Heart left ventricle (tissue), 16 donors: ENCODE measurements around the gene PPP3R1. TPM values are rescaled to one million over a fixed set of nuclear protein-coding genes. Genes with fewer than 3 reads are reported as not detected.

Experiments
- ATAC-seq, 4 donors: fragments of 200-7000 bp; cut with Tn5 transposase; one replicate each; pipeline ENCODE4 v1.9.1; 2020 to 2022; ENCODE audit warnings: moderate library complexity in 4 of 4, mild to moderate bottlenecking in 3 of 4, moderate number of reproducible peaks in 1 of 4
- DNase-seq, 5 donors: peaks; one replicate each; pipeline ENCODE4 v3.0.0-alpha.2; 2020
- H3K27ac ChIP-seq, 12 donors: fragments of 200-600 bp; sonication (generic) in 4 of 12; one replicate each; pipeline versions ENCODE4 v1.5.0 to v1.8.0; 2016 to 2022; ENCODE audit warnings: mild to moderate bottlenecking in 2 of 12
- H3K27me3 ChIP-seq, 9 donors: fragments of 200-600 bp; sonication (generic) in 2 of 9; one replicate each; pipeline versions ENCODE4 v1.5.1 to v1.8.0; 2016 to 2022; ENCODE audit warnings: mild to moderate bottlenecking in 3 of 9
- H3K36me3 ChIP-seq, 9 donors: fragments of 200-600 bp; sonication (generic) in 2 of 9; one replicate each; pipeline versions ENCODE4 v1.5.0 to v1.8.0; 2018 to 2022; ENCODE audit warnings: mild to moderate bottlenecking in 2 of 9
- H3K4me1 ChIP-seq, 12 donors: fragments of 200-600 bp; sonication (generic) in 4 of 12; one replicate each; pipeline versions ENCODE4 v1.5.0 to v1.8.0; 2016 to 2022; ENCODE audit warnings: mild to moderate bottlenecking in 3 of 12
- H3K4me3 ChIP-seq, 12 donors: fragments of 200-600 bp; sonication (generic) in 4 of 12; one replicate each; pipeline versions ENCODE4 v1.5.0 to v1.8.0; 2017 to 2022; ENCODE audit warnings: mild to moderate bottlenecking in 9 of 12, moderate library complexity in 4 of 12
- H3K9me3 ChIP-seq, 12 donors: fragments of 200-600 bp; sonication (generic) in 4 of 12; one replicate each; pipeline versions ENCODE4 v1.5.0 to v1.8.0; 2016 to 2022; ENCODE audit warnings: mild to moderate bottlenecking in 1 of 12
- CTCF ChIP-seq, 12 donors: fragments of 200-600 bp; sonication (generic) in 4 of 12; IDR thresholded peaks; one replicate each; pipeline versions ENCODE4 v1.5.0 to v1.8.0; 2018 to 2022; ENCODE audit warnings: antibody characterized with exemption in 12 of 12, mild to moderate bottlenecking in 5 of 12
- POLR2A ChIP-seq, 2 donors: fragments of 450-650 bp; IDR thresholded peaks; one replicate each; pipeline ENCODE4 v1.6.1; 2017; ENCODE audit warnings: antibody characterized with exemption in 2 of 2, mild to moderate bottlenecking in 2 of 2, moderate library complexity in 2 of 2
- WGBS, 4 donors: extraction: QIAGEN DNeasy Blood & Tissue Kit in 2 of 4; methylation state at CpG; one replicate each; pipeline versions ENCODE4 v1.1.5 to v1.1.7; 2013 to 2018; 5-methylcytosine and 5-hydroxymethylcytosine counted together
- intact Hi-C, 10 donors: fragments of 100-400 bp; cut with DNase I; formaldehyde crosslinking; loops; one replicate each; pipeline versions ENCODE4 v1.11.1 to v1.14.2; 2022
- long read RNA-seq, 3 donors: library from polyadenylated mRNA; unstranded; transcript quantifications; one replicate each; pipeline ENCODE4 v2.0.0, GENCODE V29; 2020 to 2021
- polyA plus RNA-seq, 2 donors: library from polyadenylated mRNA; stranded (reverse); fragments of 200-250 nt; gene quantifications; one replicate each; pipeline ENCODE4 v1.2.3, GENCODE V29; 2013
- total RNA-seq, 9 donors: library from RNA; depleted of rRNA in 2 of 9; stranded (reverse); fragments of >200 nt in 2 of 9; fragmentation: NEBNext Ultra II Directional in 3 of 9; extraction: Animal tissue kit (Norgen Biotek cat#: 25700) in 3 of 9; gene quantifications; one replicate each; pipeline versions ENCODE4 v1.1.0 to v1.2.4, GENCODE V29; 2016 to 2023
- donor health status: ischemic (EF 13 %, LVEDD 7.1; RV severe dilation, severe dysfunction).
- donor health status: healthy with polysubstance abuse.
- donor health status: DM: no; HTN: yes; CAD: no.
- donor health status: DM: no; HTN: no; CAD: no.
- donor health status: ischemic (EF 25% LVEDD 6.9; RV normal size, moderate dysfunction).
- donor health status: ischemic (EF 25% LVEDD 5.7; RV mildly dilated, moderate dysfunction).
- donor health status: healthy.
- donor health status: DM: yes; HTN: yes; CAD: no.
- donor health status: ischemic (EF 35%, LVEDD 5.7; RV mildly dilated, moderate dysfunction).
- donor health status: nonischemic (EF 11% LVEDD 7.7; RV severe dilation, severe dysfunction).
- donor health status: DM: yes; HTN: yes; CAD: no.
- donor health status: PGD.
- donor health status: ischemic (EF 29% LVEDD 5.4; RV normal size, mild dysfunction).
- donor health status: nonischemic (EF 23%, LVEDD 6.1; RV moderate dilation, normal function).

The PPP3R1 gene
- total RNA-seq (10 to 100 TPM; 13.8 to 50.9 (median 35.3) TPM), polyA plus RNA-seq (10 to 100 TPM; 13.4 to 22.6 TPM)
- long read RNA-seq, donor 1, partial matches to known transcripts: 0 of 2 reads
- long read RNA-seq, donor 1, other reads (novel, unspliced or antisense): 0 of 2 reads
- long read RNA-seq, donor 2: 0 reads
- long read RNA-seq, donor 3, partial matches to known transcripts: 0 of 3 reads
- long read RNA-seq, donor 3, other reads (novel, unspliced or antisense): 2 of 3 reads

GRCh38 chr2:68252400-68253218, at the start of gene PPP3R1:
Gene PPP3R1 (minus strand): TSS chr2:68252532. CDS start chr2:68252127, 405 bp downstream.
- Histone ChIP-seq H3K4me1 (peaks cover 9 to 64% (median 41%) of the 10 kb centered on the region in 12 donors), H3K9me3 (no peaks in the 10 kb centered on the region), H3K27ac (peak within 1 kb of the TSS; percentile 89 to 97 (median 94)), H3K36me3 (peaks cover 0 to 5% (median 0%) of the 10 kb centered on the region in 9 donors), H3K27me3 (no peaks in the 10 kb centered on the region), H3K4me3 (peak within 1 kb of the TSS; percentile 45 to 93 (median 80))
- WGBS, 4 donors: 0 to 1% (median 0%) methylated on average over 41 to 79 of the region's 79 CpGs
- intact Hi-C loops: loop anchor here in 8 of 10 donors (1.0 to 10.0 kb wide), 10 partner anchors 30 to 190 kb away; partner anchors contain the start of genes PNO1 (in 6 of the 8), C1D (in 1 of the 8) and CNRIP1 (in 1 of the 8)
- DNase-seq (peak; percentile 97 to 98 (median 97)), ATAC-seq (peak; percentile 95 to 98 (median 96))
- TF ChIP-seq CTCF (IDR thresholded peaks at IDR 0.05) (no peak), POLR2A (IDR thresholded peaks at IDR 0.05) (peak in 1 of 2 donors; percentile 80)

- no peaks in the 10 kb centered on the region for H3K9me3 ChIP-seq
- no peaks in the 10 kb centered on the region for H3K27me3 ChIP-seq
- DNase-seq (no peak), ATAC-seq (no peak)
- intact Hi-C loops: loop anchor here in 1 of 10 donors (10.0 kb wide), 1 partner anchor 139 kb away; no protein-coding TSS in a partner anchor
- H3K4me1 ChIP-seq: peaks cover 0 to 24% (median 2%) of the 10 kb centered on the region in 12 donors
- TF ChIP-seq CTCF (IDR thresholded peaks at IDR 0.05) (no peak), POLR2A (IDR thresholded peaks at IDR 0.05) (no peak)
- peaks cover 0 to 13% (median 0%) of the 10 kb centered on the region in 9 donors for H3K36me3 ChIP-seq
- H3K27ac ChIP-seq: no peak overlapping the region
- H3K4me3 ChIP-seq: no peak overlapping the region
Observed at GRCh38 chr2:68295516-68295915, 43.2 kb upstream of the PPP3R1 start.

GRCh38 chr2:68294913-68295312, 42.6 kb upstream of the PPP3R1 start:
- Histone ChIP-seq H3K27me3 (no peaks in the 10 kb centered on the region), H3K36me3 (peaks cover 0 to 13% (median 0%) of the 10 kb centered on the region in 9 donors), H3K4me1 (peaks cover 0 to 29% (median 2%) of the 10 kb centered on the region in 12 donors), H3K4me3 (no peak overlapping the region), H3K9me3 (no peaks in the 10 kb centered on the region), H3K27ac (no peak overlapping the region)
- 4 to 21% (median 14%) methylated on average over 2 of the region's 2 CpGs for WGBS, 4 donors
- ATAC-seq (no peak), DNase-seq (no peak)
- no peak for TF ChIP-seq CTCF (IDR thresholded peaks at IDR 0.05)
- no peak for TF ChIP-seq POLR2A (IDR thresholded peaks at IDR 0.05)
- intact Hi-C loops: loop anchor here in 1 of 10 donors (10.0 kb wide), 1 partner anchor 140 kb away; no protein-coding TSS in a partner anchor

- TF ChIP-seq CTCF (IDR thresholded peaks at IDR 0.05) (no peak), POLR2A (IDR thresholded peaks at IDR 0.05) (no peak)
- H3K4me1 ChIP-seq: peaks cover 0 to 32% (median 2%) of the 10 kb centered on the region in 12 donors
- no peak for ATAC-seq
- no peaks in the 10 kb centered on the region for H3K27me3 ChIP-seq
- DNase-seq: no peak
- no peak overlapping the region for H3K4me3 ChIP-seq
- peaks cover 0 to 13% (median 0%) of the 10 kb centered on the region in 9 donors for H3K36me3 ChIP-seq
- intact Hi-C loops: loop anchor here in 1 of 10 donors (10.0 kb wide), 1 partner anchor 141 kb away; no protein-coding TSS in a partner anchor
- H3K9me3 ChIP-seq: no peaks in the 10 kb centered on the region
- no peak overlapping the region for H3K27ac ChIP-seq
- WGBS, 4 donors: 93 to 95% (median 95%) methylated on average over 3 of the region's 3 CpGs
Observed at GRCh38 chr2:68294187-68294586, 41.9 kb upstream of the PPP3R1 start.
